PFSK-1 (cell line): ENCODE measurements around the gene VTI1B.
"Not testable (repeated sequence)": the region's sequence is repeated elsewhere in the genome, so short reads cannot be mapped to it uniquely, and the experiment has no call there.

Experiments used
- FOXP2 ChIP-seq: optimal IDR thresholded peaks from 2 replicates; pipeline ENCODE3; 2011; ENCODE audit warnings: borderline replicate concordance, control low read depth, inconsistent platforms; ENCODE audit not compliant: insufficient read depth; ENCODE audit errors: extremely low read length, extremely low read depth
- POLR2AphosphoS5 ChIP-seq: IDR thresholded peaks from 2 replicates; pipeline ENCODE4 v1.6.1; 2012; ENCODE audit warnings: low read depth, mild to moderate bottlenecking, control low read depth, low read length, moderate library complexity
- SIN3A ChIP-seq: IDR thresholded peaks from 2 replicates; pipeline ENCODE4 v1.6.1; 2012; ENCODE audit warnings: mild to moderate bottlenecking, low read length, moderate library complexity, borderline replicate concordance; ENCODE audit not compliant: insufficient read depth
- TAF1 ChIP-seq: IDR thresholded peaks from 2 replicates; pipeline ENCODE4 v1.6.1; 2012; ENCODE audit warnings: low read length, control low read depth, borderline replicate concordance; ENCODE audit not compliant: insufficient read depth
- TF ChIP-seq, protein P1 (sequence below), 2 experiments: IDR thresholded peaks; 2 replicates each; pipeline versions ENCODE4 v1.6.1 to v1.8.0; 2011 to 2012; ENCODE audit warnings: low read depth in 2 of 2, low read length in 2 of 2, control low read depth in 1 of 2, inconsistent platforms in 1 of 2, mild to moderate bottlenecking in 1 of 2, moderate library complexity in 1 of 2; ENCODE audit not compliant: insufficient read depth in 1 of 2

VTI1B gene

DNA sequence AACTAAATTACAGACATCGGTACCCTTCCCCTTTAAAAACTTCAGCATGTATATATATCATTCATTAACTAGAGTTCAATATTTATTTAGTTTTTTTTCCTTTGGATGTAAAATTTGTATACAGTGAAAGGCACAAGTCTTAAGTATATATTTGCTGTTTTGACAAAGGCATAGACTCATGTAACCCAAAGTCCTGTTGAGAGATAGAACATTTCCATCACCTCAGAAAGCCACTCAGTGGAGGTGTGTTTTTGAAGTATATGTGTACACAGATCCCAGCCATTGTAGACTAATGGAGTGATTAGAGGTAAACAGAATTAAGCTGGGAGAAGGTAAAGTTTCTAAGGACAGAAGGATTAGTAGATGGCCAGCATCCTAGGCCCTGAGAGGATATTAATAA, 42.6 kb upstream of the VTI1B start:
- no peak for TF ChIP-seq POLR2AphosphoS5
- TF ChIP-seq SIN3A: no peak
- no peak for TF ChIP-seq TAF1
- TF ChIP-seq FOXP2: no peak
- TF ChIP-seq, protein P1, sequence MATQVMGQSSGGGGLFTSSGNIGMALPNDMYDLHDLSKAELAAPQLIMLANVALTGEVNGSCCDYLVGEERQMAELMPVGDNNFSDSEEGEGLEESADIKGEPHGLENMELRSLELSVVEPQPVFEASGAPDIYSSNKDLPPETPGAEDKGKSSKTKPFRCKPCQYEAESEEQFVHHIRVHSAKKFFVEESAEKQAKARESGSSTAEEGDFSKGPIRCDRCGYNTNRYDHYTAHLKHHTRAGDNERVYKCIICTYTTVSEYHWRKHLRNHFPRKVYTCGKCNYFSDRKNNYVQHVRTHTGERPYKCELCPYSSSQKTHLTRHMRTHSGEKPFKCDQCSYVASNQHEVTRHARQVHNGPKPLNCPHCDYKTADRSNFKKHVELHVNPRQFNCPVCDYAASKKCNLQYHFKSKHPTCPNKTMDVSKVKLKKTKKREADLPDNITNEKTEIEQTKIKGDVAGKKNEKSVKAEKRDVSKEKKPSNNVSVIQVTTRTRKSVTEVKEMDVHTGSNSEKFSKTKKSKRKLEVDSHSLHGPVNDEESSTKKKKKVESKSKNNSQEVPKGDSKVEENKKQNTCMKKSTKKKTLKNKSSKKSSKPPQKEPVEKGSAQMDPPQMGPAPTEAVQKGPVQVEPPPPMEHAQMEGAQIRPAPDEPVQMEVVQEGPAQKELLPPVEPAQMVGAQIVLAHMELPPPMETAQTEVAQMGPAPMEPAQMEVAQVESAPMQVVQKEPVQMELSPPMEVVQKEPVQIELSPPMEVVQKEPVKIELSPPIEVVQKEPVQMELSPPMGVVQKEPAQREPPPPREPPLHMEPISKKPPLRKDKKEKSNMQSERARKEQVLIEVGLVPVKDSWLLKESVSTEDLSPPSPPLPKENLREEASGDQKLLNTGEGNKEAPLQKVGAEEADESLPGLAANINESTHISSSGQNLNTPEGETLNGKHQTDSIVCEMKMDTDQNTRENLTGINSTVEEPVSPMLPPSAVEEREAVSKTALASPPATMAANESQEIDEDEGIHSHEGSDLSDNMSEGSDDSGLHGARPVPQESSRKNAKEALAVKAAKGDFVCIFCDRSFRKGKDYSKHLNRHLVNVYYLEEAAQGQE (IDR thresholded peaks at IDR 0.05; ENCODE audit: insufficient read depth in 1 of 2, low read depth in 2 of 2, low read length in 2 of 2): no peak

DNA sequence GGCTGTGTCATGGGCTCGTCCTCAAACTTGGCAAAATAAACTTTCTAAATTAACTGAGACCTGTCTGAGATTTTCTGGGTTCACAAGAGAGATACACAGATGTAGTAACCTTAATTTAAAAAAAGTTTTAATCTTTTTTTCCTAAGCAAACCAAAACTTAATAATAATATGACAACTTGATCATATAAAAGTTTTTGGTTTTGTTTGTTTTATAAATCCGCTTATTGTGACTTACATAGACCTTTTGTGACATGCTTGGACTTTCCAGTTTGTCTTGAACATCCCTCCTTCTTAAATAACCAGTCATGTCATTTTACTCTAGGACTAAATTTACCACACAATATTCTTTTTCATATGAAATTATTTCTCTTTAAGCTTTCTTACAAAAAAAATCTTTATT, 35.8 kb upstream of the VTI1B start:
- TF ChIP-seq POLR2AphosphoS5: no peak
- TF ChIP-seq, protein P1 (IDR thresholded peaks at IDR 0.05; ENCODE audit: insufficient read depth in 1 of 2, low read depth in 2 of 2, low read length in 2 of 2): no peak
- no peak for TF ChIP-seq TAF1
- no peak for TF ChIP-seq SIN3A

DNA sequence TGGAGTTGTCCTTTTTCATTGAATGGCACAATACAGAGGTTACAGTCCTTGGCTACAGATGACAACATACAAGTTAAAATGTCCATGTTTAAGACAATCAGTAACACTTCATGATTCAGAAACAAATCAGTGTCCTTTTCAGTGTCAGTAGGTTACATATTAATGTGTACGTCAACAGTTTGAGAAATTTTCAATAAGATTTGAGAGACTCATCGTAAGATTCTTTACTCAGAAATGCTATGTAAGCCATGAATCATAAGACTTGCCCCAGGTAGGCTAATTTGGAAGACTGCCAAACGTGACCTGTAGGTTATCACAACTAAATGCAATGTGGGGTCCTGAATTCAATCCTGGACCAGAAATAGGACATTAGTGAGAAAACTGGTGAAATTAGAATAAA, 30.8 kb upstream of the VTI1B start:
- no peak for TF ChIP-seq POLR2AphosphoS5
- TF ChIP-seq, protein P1 (IDR thresholded peaks at IDR 0.05; ENCODE audit: insufficient read depth in 1 of 2, low read depth in 2 of 2, low read length in 2 of 2): no peak

DNA sequence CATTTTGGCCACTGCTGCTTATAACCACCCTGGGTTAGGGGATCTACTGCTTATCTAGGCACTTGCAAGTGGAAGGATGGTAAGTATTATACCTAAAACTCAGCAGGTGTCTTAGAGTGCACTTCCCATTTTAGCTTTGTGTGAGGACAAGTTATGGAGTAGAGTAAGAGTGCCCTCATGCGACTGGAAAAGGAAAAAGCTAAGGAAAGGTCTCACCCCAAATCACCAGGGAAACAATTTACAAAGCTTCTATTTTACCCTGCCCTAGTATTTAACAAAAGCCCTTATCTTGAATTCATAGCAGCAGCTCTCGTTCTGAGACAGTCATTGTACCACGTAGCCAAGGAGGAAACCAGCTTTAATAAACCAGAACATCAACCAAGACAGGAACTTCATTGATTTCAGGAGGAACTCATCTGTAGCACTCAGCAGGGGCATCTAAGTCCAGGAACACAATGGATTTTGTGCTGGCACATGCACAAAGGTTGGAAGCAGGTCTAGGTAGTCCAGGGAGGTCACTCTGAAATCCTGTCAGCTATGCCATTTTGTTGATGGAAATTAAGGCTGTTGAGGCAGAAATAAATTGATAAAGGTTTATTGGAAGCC, 30.2 kb upstream of the VTI1B start:
- TF ChIP-seq POLR2AphosphoS5 (no peak), TAF1 (no peak), SIN3A (no peak), FOXP2 (no peak)
- TF ChIP-seq, protein P1 (IDR thresholded peaks at IDR 0.05; ENCODE audit: insufficient read depth in 1 of 2, low read depth in 2 of 2, low read length in 2 of 2): no peak

DNA sequence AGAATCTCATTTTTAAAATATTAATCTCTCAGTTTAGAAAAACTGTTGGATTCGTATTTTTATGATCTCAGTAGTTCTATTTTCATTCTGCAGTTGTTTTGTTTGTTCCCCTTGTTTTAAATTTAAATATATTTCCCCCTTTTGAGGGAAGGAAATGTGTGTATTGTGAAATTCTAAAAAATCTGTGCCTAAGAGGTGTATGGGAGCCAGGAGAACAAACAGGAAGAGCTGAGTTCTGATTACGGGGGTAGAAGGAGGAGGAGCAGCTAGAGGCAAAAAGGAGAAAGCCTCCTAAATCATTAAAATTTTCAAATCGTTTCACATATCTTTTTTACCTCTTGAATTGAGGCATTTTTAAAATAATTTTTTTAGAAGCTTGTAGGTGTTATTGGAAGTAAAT, 29.6 kb upstream of the VTI1B start:
- no peak for TF ChIP-seq POLR2AphosphoS5

DNA sequence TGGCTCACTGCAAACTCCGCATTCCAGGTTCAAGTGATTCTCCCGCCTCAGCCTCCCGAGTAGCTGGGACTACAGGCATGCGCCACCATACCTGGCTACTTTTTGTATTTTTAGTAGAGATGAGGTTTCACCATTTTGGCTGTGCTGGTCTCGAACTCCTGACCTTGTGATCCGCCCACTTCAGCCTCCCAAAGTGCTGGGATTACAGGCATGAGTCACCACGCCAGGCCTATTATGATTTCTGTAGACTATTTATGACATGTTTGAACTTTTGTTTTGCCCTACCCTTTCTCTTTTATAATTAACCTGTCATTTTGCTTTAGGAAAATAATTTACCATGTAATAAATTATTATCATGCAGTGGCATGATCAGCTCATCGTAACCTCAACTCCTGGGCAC, 27.1 kb upstream of the VTI1B start, which contains the start of gene RDH12:
TSS of gene RDH12 (plus strand) at position 395 of the 400 bp plus-strand sequence. CDS start 20,757 bp downstream, outside the sequence.
- TF ChIP-seq FOXP2, SIN3A: not testable (repeated sequence)
- TF ChIP-seq, protein P1 (IDR thresholded peaks at IDR 0.05; ENCODE audit: insufficient read depth in 1 of 2, low read depth in 2 of 2, low read length in 2 of 2): not testable (repeated sequence)
